GM12874 (cell line): Measurements from ENCODE around the gene DAPK2.

ENCODE experiments used
- CTCF ChIP-seq: IDR thresholded peaks from 2 replicates; pipeline ENCODE4 v1.5.1; 2011; ENCODE audit warnings: low read depth, mild to moderate bottlenecking, control low read depth, low read length, moderate library complexity; ENCODE audit not compliant: insufficient read depth

Gene DAPK2

GRCh38 chr15:64050281-64051092, 4.2 kb upstream of the DAPK2 start:
- no peak for TF ChIP-seq CTCF

GRCh38 chr15:64048781-64049460, 2.6 kb upstream of the DAPK2 start:
- no peak for TF ChIP-seq CTCF

- TF ChIP-seq CTCF = no peak
Observed at GRCh38 chr15:64045774-64046420, 388 bp downstream of the DAPK2 start.

GRCh38 chr15:64045101-64045435, 1.2 kb downstream of the DAPK2 start:
- no peak for TF ChIP-seq CTCF

GRCh38 chr15:64044300-64045100, 1.8 kb downstream of the DAPK2 start:
- TF ChIP-seq CTCF = no peak

- no peak for TF ChIP-seq CTCF
Observed at GRCh38 chr15:64038878-64039610, 7.2 kb downstream of the DAPK2 start.

- TF ChIP-seq CTCF = no peak
Observed at GRCh38 chr15:64037966-64038365, 8.3 kb downstream of the DAPK2 start.
